Right renal pelvis (tissue), 4 donors: Measurements from ENCODE around the gene AURKB. TPM values are rescaled to one million over a fixed set of nuclear protein-coding genes. Genes with fewer than 3 reads are reported as not detected.
A peak's percentile ranks its signal among the peaks of the same experiment; 100 is the strongest.

ENCODE experiments used
- DNase-seq, 4 donors: peaks; one replicate each; pipeline ENCODE4 v3.0.0-alpha.2; 2013; ENCODE audit warnings: low read depth in 4 of 4, low spot score in 3 of 4, missing footprints in 1 of 4
- polyA plus RNA-seq, 4 donors: library from polyadenylated mRNA; unstranded; fragments of 120-200 nt; gene quantifications; one replicate each; pipeline ENCODE4 v1.2.1, GENCODE V29; 2013; ENCODE audit not compliant: insufficient read length in 4 of 4

The AURKB gene
- polyA plus RNA-seq, 4 donors: 31.5 to 37.5 (median 33.8) TPM

GRCh38 chr17:8162997-8163977, 47.1 kb downstream of the AURKB start:
- DNase-seq: no peak

- no peak for DNase-seq
These were observed 48.0 kb downstream of the AURKB start, which contains the start of gene VAMP2 for GRCh38 chr17:8162233-8162996. VAMP2 (minus strand) TSS chr17:8162948; CDS start chr17:8162879, 69 bp downstream.

- no peak for DNase-seq
These were observed 48.8 kb downstream of the AURKB start for GRCh38 chr17:8161289-8162232.

GRCh38 chr17:8160741-8161221, 49.6 kb downstream of the AURKB start:
- no peak for DNase-seq

- no peak for DNase-seq
These were observed 50.2 kb downstream of the AURKB start for GRCh38 chr17:8160224-8160577.

GRCh38 chr17:8159459-8160223, 50.7 kb downstream of the AURKB start:
- no peak for DNase-seq

GRCh38 chr17:8159032-8159400, 51.4 kb downstream of the AURKB start:
- no peak for DNase-seq

- DNase-seq: peak in 2 of 4 donors; percentile 81 to 82
These were observed 51.9 kb downstream of the AURKB start for GRCh38 chr17:8158267-8159031.

- DNase-seq: peak; percentile 99 to 100 (median 100)
These were observed 54.0 kb downstream of the AURKB start for GRCh38 chr17:8156246-8156992.

GRCh38 chr17:8155996-8156245, 54.5 kb downstream of the AURKB start:
- DNase-seq: no peak

- DNase-seq: no peak
These were observed 55.0 kb downstream of the AURKB start for GRCh38 chr17:8155231-8155995.

Other genes starting within 250 kb of the AURKB start
- under 1 TPM in 3 of 4 donors, not detected in 1; 0.35 to 0.56 (median 0.37) TPM for gene GUCY2D, start 208.0 kb downstream of the AURKB start, polyA plus RNA-seq
- 1 to 10 TPM in 3 of 4 donors, under 1 TPM in 1; 0.91 to 1.9 (median 1.3) TPM for gene ALOX15B, start 171.5 kb downstream of the AURKB start, polyA plus RNA-seq
- gene ALOX12B, start 122.9 kb downstream of the AURKB start, polyA plus RNA-seq: 1 to 10 TPM in 1 of 4 donors, under 1 TPM in 3; 0.62 to 1.1 (median 0.71) TPM
- under 1 TPM in 1 of 4 donors, not detected in 3; 0.04 TPM for gene ALOXE3, start 92.1 kb downstream of the AURKB start, polyA plus RNA-seq
- under 1 TPM in 1 of 4 donors, not detected in 3; 0.08 TPM for gene HES7, start 86.5 kb downstream of the AURKB start, polyA plus RNA-seq
- 10 to 100 TPM; 20.4 to 38.1 (median 25.5) TPM for gene PER1, start 58.2 kb downstream of the AURKB start, polyA plus RNA-seq
- gene VAMP2, start 47.6 kb downstream of the AURKB start, polyA plus RNA-seq: 100 to 1,000 TPM; 122 to 138 (median 126) TPM
- 10 to 100 TPM; 23.9 to 26.4 (median 25.3) TPM for gene TMEM107, start 34.2 kb downstream of the AURKB start, polyA plus RNA-seq
- gene BORCS6, start 20.4 kb downstream of the AURKB start, polyA plus RNA-seq: 1 to 10 TPM; 3.4 to 5.3 (median 4.4) TPM
- 10 to 100 TPM; 25.3 to 37.1 (median 28.6) TPM for gene CTC1, start 37.5 kb upstream of the AURKB start, polyA plus RNA-seq
- gene PFAS, start 38.7 kb upstream of the AURKB start, polyA plus RNA-seq: 10 to 100 TPM; 41.0 to 49.0 (median 45.1) TPM
- 10 to 100 TPM; 27.5 to 33.6 (median 31.3) TPM for gene RANGRF, start 78.1 kb upstream of the AURKB start, polyA plus RNA-seq
- 1 to 10 TPM; 3.9 to 4.8 (median 4.3) TPM for gene SLC25A35, start 84.8 kb upstream of the AURKB start, polyA plus RNA-seq
- gene ARHGEF15, start 99.7 kb upstream of the AURKB start, polyA plus RNA-seq: 10 to 100 TPM; 17.5 to 22.1 (median 19.4) TPM
- gene ODF4, start 129.3 kb upstream of the AURKB start, polyA plus RNA-seq: not detected
- gene RPL26, start 172.6 kb upstream of the AURKB start, polyA plus RNA-seq: 1,000 to 10,000 TPM; 2,521 to 2,727 (median 2,681) TPM
- under 1 TPM in 3 of 4 donors, not detected in 1; 0.06 to 0.11 (median 0.06) TPM for gene RNF222, start 187.3 kb upstream of the AURKB start, polyA plus RNA-seq
- gene NDEL1, start 225.3 kb upstream of the AURKB start, polyA plus RNA-seq: 10 to 100 TPM; 40.9 to 48.1 (median 43.8) TPM